HepG2 (cell line): ENCODE results near the gene FAM83C. TPM values are rescaled to one million over a fixed set of nuclear protein-coding genes. Genes with fewer than 3 reads are reported as not detected.

Experiments used
- DMAP1 ChIP-seq: IDR thresholded peaks from 2 replicates; pipeline ENCODE4 v1.6.1; 2016
- KAT8 ChIP-seq: IDR thresholded peaks from 2 replicates; pipeline ENCODE4 v1.6.1; 2016; ENCODE audit warnings: missing genetic modification reagents, missing compliant biosample characterization
- KDM6A ChIP-seq: IDR thresholded peaks from 2 replicates; pipeline ENCODE4 v1.6.1; 2016; ENCODE audit warnings: low read depth
- MAF1 ChIP-seq: sonication (generic); formaldehyde crosslinking; IDR thresholded peaks from 2 replicates; pipeline ENCODE4 v1.5.0; 2020; ENCODE audit warnings: missing genetic modification reagents, borderline replicate concordance
- PHB2 ChIP-seq: fragments of 450-650 bp; IDR thresholded peaks from 2 replicates; pipeline ENCODE4 v1.6.1; 2018; ENCODE audit not compliant: partially characterized antibody
- RFX5 ChIP-seq: IDR thresholded peaks from 2 replicates; pipeline ENCODE4 v1.6.1; 2011; ENCODE audit warnings: low read depth, low read length, improper control_type of control experiment
- RNF2 ChIP-seq: fragments of 450-650 bp; conservative IDR thresholded peaks from 2 replicates; pipeline ENCODE4 v1.6.1; 2016; ENCODE audit warnings: low read depth
- SIN3A ChIP-seq: IDR thresholded peaks from 2 replicates; pipeline ENCODE4 v1.6.1; 2011; ENCODE audit warnings: low read depth, mild to moderate bottlenecking, control low read depth, low read length, borderline replicate concordance
- ZBTB1 ChIP-seq: sonication (generic); formaldehyde crosslinking; IDR thresholded peaks from 2 replicates; pipeline ENCODE4 v1.4.0; 2020; ENCODE audit warnings: missing genetic modification reagents, borderline replicate concordance
- ZKSCAN1 ChIP-seq: fragments of 150-350 bp; IDR thresholded peaks from 2 replicates; pipeline ENCODE4 v1.6.1; 2014; ENCODE audit warnings: low read length
- ZNF3 ChIP-seq: IDR thresholded peaks from 2 replicates; pipeline ENCODE4 v1.7.0; 2017; ENCODE audit warnings: inconsistent platforms
- ZNF761 ChIP-seq: sonication (generic); formaldehyde crosslinking; conservative IDR thresholded peaks from 2 replicates; pipeline ENCODE4 v1.4.0; 2020; ENCODE audit warnings: mild to moderate bottlenecking, missing genetic modification reagents
- ZNF83 ChIP-seq: sonication (generic); formaldehyde crosslinking; IDR thresholded peaks from 2 replicates; pipeline ENCODE4 v1.4.0; 2020; ENCODE audit warnings: missing genetic modification reagents, mild to moderate bottlenecking, borderline replicate concordance
- polyA plus RNA-seq, 8 experiments: library from polyadenylated mRNA; depleted of rRNA in 3 of 8; stranded (reverse) in 7 of 8; unstranded in 1 of 8; fragments of >200 nt; fragmentation: Illumina TruSeq in 4 of 8; extraction: Trizol in 4 of 8; gene quantifications; 2 replicates each; pipeline versions ENCODE4 v1.2.1 to v1.2.3, GENCODE V29; 2011 to 2016; ENCODE audit warnings: low read depth in 4 of 8, missing spikeins in 1 of 8, mixed read lengths in 1 of 8; ENCODE audit not compliant: insufficient read depth in 1 of 8
- total RNA-seq, 5 experiments: library from RNA; depleted of rRNA; stranded (reverse); fragments of >200 nt; fragmentation: Illumina TruSeq; extraction: Trizol; gene quantifications; 2 replicates each; pipeline ENCODE4 v1.2.3, GENCODE V29; 2016; ENCODE audit warnings: low read depth in 1 of 5
- TF ChIP-seq, protein P1 (sequence below): sonication (generic); formaldehyde crosslinking; IDR thresholded peaks from 2 replicates; pipeline ENCODE4 v1.4.0; 2020; ENCODE audit warnings: mild to moderate bottlenecking, missing genetic modification reagents, borderline replicate concordance
- TF ChIP-seq, protein P2 (sequence below): sonication (generic); formaldehyde crosslinking; IDR thresholded peaks from 2 replicates; pipeline ENCODE4 v1.5.0; 2020; ENCODE audit warnings: missing genetic modification reagents
- TF ChIP-seq, protein P3 (sequence below): IDR thresholded peaks from 2 replicates; pipeline ENCODE4 v1.6.1; 2016; ENCODE audit warnings: low read depth, missing genetic modification reagents, missing compliant biosample characterization
- TF ChIP-seq, protein P4 (sequence below): sonication (generic); formaldehyde crosslinking; IDR thresholded peaks from 2 replicates; pipeline ENCODE4 v1.5.0; 2020; ENCODE audit warnings: missing genetic modification reagents
- TF ChIP-seq, protein P5 (sequence below): sonication (generic); formaldehyde crosslinking; IDR thresholded peaks from 2 replicates; pipeline ENCODE4 v1.5.0; 2020; ENCODE audit warnings: mild to moderate bottlenecking, missing genetic modification reagents

The FAM83C gene
- total and polyA plus RNA-seq, 2 of the 13 experiments (the other 11 are each of a cell fraction or from before 2014, with no cell fraction given): 0.04 TPM; not detected in 1

DNA sequence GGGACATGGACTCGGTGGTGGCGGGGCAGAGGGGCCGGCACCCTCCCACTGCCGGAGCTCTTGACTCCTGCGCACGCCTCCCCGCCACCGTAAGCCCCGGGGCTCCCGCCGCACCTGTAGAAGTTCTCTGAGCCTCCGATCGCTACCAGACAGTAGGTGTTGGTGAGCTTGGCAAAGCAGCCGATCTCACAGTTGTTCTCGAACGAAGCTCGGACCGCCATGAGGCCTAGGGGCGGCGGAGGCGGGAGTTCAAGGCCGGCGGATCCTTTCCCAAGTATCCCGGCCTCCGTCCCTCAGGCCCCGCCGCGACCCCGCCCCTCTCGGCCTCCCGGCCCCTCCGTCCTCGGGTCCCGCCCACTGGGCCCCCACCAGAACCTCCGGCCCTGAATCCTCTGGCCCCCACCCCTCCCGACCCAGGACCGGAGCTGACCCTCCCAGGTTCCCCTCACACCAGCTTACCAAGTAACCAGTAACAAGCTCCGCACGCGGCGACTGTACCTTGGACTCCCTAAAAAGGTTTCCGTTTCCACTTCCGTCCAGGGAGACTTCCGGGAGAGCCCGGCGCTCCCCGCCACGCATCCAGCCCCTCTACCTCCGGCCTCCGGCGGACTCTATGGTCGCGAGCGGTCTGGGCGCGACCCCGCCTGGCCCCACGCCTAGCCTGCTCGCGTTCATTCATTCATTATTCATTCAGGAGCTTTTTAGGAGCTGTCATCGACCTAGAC is 7.8 kb downstream of the FAM83C start, which contains the start of gene EIF6 (continued):
- TF ChIP-seq ZKSCAN1 (peak; percentile 49; the same call in 1 of the 2 replicates), SIN3A (peak; percentile 69), RFX5 (no peak), KAT8 (CRISPR knock-in tag) (peak; percentile 99), RNF2 (peak; percentile 36; the same call in 1 of the 2 replicates), ZNF761 (CRISPR knock-in tag) (peak; percentile 89), ZNF3 (CRISPR knock-in tag) (no peak), MAF1 (CRISPR knock-in tag) (0 out of 2 replicates have a peak, but pooled peaks have one; percentile 77), ZBTB1 (CRISPR knock-in tag) (no peak), ZNF83 (CRISPR knock-in tag) (no peak), PHB2 (no peak), KDM6A (CRISPR knock-in tag) (0 out of 2 replicates have a peak, but pooled peaks have one; percentile 15), DMAP1 (peak; percentile 99)
- TF ChIP-seq, protein P1, sequence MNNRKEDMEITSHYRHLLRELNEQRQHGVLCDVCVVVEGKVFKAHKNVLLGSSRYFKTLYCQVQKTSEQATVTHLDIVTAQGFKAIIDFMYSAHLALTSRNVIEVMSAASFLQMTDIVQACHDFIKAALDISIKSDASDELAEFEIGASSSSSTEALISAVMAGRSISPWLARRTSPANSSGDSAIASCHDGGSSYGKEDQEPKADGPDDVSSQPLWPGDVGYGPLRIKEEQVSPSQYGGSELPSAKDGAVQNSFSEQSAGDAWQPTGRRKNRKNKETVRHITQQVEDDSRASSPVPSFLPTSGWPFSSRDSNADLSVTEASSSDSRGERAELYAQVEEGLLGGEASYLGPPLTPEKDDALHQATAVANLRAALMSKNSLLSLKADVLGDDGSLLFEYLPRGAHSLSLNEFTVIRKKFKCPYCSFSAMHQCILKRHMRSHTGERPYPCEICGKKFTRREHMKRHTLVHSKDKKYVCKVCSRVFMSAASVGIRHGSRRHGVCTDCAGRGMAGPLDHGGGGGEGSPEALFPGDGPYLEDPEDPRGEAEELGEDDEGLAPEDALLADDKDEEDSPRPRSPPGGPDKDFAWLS: no peak
- TF ChIP-seq, protein P2, sequence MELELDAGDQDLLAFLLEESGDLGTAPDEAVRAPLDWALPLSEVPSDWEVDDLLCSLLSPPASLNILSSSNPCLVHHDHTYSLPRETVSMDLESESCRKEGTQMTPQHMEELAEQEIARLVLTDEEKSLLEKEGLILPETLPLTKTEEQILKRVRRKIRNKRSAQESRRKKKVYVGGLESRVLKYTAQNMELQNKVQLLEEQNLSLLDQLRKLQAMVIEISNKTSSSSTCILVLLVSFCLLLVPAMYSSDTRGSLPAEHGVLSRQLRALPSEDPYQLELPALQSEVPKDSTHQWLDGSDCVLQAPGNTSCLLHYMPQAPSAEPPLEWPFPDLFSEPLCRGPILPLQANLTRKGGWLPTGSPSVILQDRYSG: no peak
- TF ChIP-seq, protein P3, sequence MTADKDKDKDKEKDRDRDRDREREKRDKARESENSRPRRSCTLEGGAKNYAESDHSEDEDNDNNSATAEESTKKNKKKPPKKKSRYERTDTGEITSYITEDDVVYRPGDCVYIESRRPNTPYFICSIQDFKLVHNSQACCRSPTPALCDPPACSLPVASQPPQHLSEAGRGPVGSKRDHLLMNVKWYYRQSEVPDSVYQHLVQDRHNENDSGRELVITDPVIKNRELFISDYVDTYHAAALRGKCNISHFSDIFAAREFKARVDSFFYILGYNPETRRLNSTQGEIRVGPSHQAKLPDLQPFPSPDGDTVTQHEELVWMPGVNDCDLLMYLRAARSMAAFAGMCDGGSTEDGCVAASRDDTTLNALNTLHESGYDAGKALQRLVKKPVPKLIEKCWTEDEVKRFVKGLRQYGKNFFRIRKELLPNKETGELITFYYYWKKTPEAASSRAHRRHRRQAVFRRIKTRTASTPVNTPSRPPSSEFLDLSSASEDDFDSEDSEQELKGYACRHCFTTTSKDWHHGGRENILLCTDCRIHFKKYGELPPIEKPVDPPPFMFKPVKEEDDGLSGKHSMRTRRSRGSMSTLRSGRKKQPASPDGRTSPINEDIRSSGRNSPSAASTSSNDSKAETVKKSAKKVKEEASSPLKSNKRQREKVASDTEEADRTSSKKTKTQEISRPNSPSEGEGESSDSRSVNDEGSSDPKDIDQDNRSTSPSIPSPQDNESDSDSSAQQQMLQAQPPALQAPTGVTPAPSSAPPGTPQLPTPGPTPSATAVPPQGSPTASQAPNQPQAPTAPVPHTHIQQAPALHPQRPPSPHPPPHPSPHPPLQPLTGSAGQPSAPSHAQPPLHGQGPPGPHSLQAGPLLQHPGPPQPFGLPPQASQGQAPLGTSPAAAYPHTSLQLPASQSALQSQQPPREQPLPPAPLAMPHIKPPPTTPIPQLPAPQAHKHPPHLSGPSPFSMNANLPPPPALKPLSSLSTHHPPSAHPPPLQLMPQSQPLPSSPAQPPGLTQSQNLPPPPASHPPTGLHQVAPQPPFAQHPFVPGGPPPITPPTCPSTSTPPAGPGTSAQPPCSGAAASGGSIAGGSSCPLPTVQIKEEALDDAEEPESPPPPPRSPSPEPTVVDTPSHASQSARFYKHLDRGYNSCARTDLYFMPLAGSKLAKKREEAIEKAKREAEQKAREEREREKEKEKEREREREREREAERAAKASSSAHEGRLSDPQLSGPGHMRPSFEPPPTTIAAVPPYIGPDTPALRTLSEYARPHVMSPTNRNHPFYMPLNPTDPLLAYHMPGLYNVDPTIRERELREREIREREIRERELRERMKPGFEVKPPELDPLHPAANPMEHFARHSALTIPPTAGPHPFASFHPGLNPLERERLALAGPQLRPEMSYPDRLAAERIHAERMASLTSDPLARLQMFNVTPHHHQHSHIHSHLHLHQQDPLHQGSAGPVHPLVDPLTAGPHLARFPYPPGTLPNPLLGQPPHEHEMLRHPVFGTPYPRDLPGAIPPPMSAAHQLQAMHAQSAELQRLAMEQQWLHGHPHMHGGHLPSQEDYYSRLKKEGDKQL (CRISPR knock-in tag): no peak
- TF ChIP-seq, protein P4, sequence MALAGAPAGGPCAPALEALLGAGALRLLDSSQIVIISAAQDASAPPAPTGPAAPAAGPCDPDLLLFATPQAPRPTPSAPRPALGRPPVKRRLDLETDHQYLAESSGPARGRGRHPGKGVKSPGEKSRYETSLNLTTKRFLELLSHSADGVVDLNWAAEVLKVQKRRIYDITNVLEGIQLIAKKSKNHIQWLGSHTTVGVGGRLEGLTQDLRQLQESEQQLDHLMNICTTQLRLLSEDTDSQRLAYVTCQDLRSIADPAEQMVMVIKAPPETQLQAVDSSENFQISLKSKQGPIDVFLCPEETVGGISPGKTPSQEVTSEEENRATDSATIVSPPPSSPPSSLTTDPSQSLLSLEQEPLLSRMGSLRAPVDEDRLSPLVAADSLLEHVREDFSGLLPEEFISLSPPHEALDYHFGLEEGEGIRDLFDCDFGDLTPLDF (CRISPR knock-in tag): 0 out of 2 replicates have a peak, but pooled peaks have one; percentile 48
- TF ChIP-seq, protein P5, sequence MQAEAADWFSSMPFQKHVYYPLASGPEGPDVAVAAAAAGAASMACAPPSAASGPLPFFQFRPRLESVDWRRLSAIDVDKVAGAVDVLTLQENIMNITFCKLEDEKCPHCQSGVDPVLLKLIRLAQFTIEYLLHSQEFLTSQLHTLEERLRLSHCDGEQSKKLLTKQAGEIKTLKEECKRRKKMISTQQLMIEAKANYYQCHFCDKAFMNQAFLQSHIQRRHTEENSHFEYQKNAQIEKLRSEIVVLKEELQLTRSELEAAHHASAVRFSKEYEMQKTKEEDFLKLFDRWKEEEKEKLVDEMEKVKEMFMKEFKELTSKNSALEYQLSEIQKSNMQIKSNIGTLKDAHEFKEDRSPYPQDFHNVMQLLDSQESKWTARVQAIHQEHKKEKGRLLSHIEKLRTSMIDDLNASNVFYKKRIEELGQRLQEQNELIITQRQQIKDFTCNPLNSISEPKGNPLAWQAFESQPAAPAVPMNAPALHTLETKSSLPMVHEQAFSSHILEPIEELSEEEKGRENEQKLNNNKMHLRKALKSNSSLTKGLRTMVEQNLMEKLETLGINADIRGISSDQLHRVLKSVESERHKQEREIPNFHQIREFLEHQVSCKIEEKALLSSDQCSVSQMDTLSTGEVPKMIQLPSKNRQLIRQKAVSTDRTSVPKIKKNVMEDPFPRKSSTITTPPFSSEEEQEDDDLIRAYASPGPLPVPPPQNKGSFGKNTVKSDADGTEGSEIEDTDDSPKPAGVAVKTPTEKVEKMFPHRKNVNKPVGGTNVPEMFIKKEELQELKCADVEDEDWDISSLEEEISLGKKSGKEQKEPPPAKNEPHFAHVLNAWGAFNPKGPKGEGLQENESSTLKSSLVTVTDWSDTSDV (CRISPR knock-in tag): no peak
